IMR-90 (cell line): ENCODE data around the gene IL18R1. TPM values are rescaled to one million over a fixed set of nuclear protein-coding genes. Genes with fewer than 3 reads are reported as not detected.

Experiments
- ATAC-seq: fragments of 200-7000 bp; cut with Tn5 transposase; 2 replicates; pipeline ENCODE4 v1.9.1; 2020; ENCODE audit warnings: low read depth, mild to moderate bottlenecking, moderate library complexity
- BruUV-seq: library from RNA; stranded (reverse); fragments of 400-500 nt; replicated peaks from 2 replicates; lab custom pipeline; 2021; lab: Mats Ljungman, UMichigan
- CTCF ChIA-PET: fragments of 300-600 bp; formaldehyde crosslinking; extraction: SDS; loops from one replicate; lab custom pipeline; 2021; ENCODE audit warnings: antibody characterized with exemption; lab: Yijun Ruan, JAX
- POLR2A ChIA-PET: fragments of 300-600 bp; sonication (Branson Sonifier 250); formaldehyde crosslinking; loops from one replicate; lab custom pipeline; 2022; ENCODE audit warnings: antibody characterized with exemption; ENCODE audit not compliant: unreplicated experiment; lab: Charles Lee
- DNase-seq: peaks from one replicate; pipeline ENCODE4 v3.0.0; 2013
- H2AFZ ChIP-seq: replicated peaks from 2 replicates; pipeline ENCODE3; 2013; ENCODE audit warnings: low read length, mild to moderate bottlenecking; ENCODE audit not compliant: poor library complexity
- H2AK5ac ChIP-seq: 2 replicates; pipeline ENCODE4 v1.6.1; 2013; ENCODE audit warnings: low read depth, low read length, inconsistent platforms
- H2AK9ac ChIP-seq: replicated peaks from 2 replicates; pipeline ENCODE3; 2013; ENCODE audit warnings: mild to moderate bottlenecking, low read depth, low read length, moderate library complexity; ENCODE audit not compliant: poor library complexity
- H2BK120ac ChIP-seq: 2 replicates; pipeline ENCODE4 v1.6.1; 2013; ENCODE audit warnings: low read depth, low read length, inconsistent platforms
- H2BK15ac ChIP-seq: 3 replicates; pipeline ENCODE4 v1.6.1; 2013; ENCODE audit warnings: low read depth, low read length, inconsistent platforms
- H2BK20ac ChIP-seq: 2 replicates; pipeline ENCODE4 v1.6.1; 2013; ENCODE audit warnings: low read depth, mild to moderate bottlenecking, inconsistent platforms, low read length, moderate library complexity
- H2BK5ac ChIP-seq: 2 replicates; pipeline ENCODE4 v1.6.1; 2013; ENCODE audit warnings: mild to moderate bottlenecking, low read depth, low read length, inconsistent platforms; ENCODE audit not compliant: poor library complexity, severe bottlenecking
- H3K14ac ChIP-seq: replicated peaks from 2 replicates; pipeline ENCODE4 v1.6.1; 2013; ENCODE audit warnings: low read depth, low read length, inconsistent platforms
- H3K18ac ChIP-seq: 2 replicates; pipeline ENCODE4 v1.6.1; 2013; ENCODE audit warnings: low read depth, low read length, control low read depth
- H3K23ac ChIP-seq: 2 replicates; pipeline ENCODE4 v1.6.1; 2013; ENCODE audit warnings: low read depth, low read length, inconsistent platforms
- H3K27ac ChIP-seq: 2 replicates; pipeline ENCODE4 v1.5.1; 2013; ENCODE audit warnings: mild to moderate bottlenecking, control low read depth, low read length; ENCODE audit not compliant: insufficient read depth
- H3K27me3 ChIP-seq: 2 replicates; pipeline ENCODE4 v1.6.1; 2013; ENCODE audit warnings: low read length; ENCODE audit not compliant: control insufficient read depth, insufficient read depth
- H3K36me3 ChIP-seq: 2 replicates; pipeline ENCODE4 v1.6.1; 2013; ENCODE audit warnings: low read length, mixed read lengths; ENCODE audit not compliant: control insufficient read depth, insufficient read depth
- H3K4ac ChIP-seq: 2 replicates; pipeline ENCODE4 v1.6.1; 2013; ENCODE audit warnings: low read depth, low read length, inconsistent platforms
- H3K4me1 ChIP-seq: 2 replicates; pipeline ENCODE4 v1.6.1; 2013; ENCODE audit warnings: low read length, mixed read lengths; ENCODE audit not compliant: control insufficient read depth, insufficient read depth
- H3K4me2 ChIP-seq: 2 replicates; pipeline ENCODE4 v1.6.1; 2013; ENCODE audit warnings: low read depth, mild to moderate bottlenecking, control low read depth, low read length, moderate library complexity
- H3K4me3 ChIP-seq: 2 replicates; pipeline ENCODE4 v1.5.1; 2013; ENCODE audit warnings: low read depth, mild to moderate bottlenecking, control low read depth, low read length, moderate library complexity; ENCODE audit not compliant: insufficient read depth
- H3K56ac ChIP-seq: 2 replicates; pipeline ENCODE4 v1.6.1; 2013; ENCODE audit warnings: low read length, inconsistent platforms; ENCODE audit not compliant: insufficient read depth; ENCODE audit errors: extremely low read depth
- H3K79me1 ChIP-seq, 2 experiments: 2 replicates each; pipeline ENCODE4 v1.6.1; 2013; ENCODE audit warnings: low read length in 2 of 2, inconsistent platforms in 1 of 2, low read depth in 1 of 2
- H3K9ac ChIP-seq: 2 replicates; pipeline ENCODE4 v1.6.1; 2013; ENCODE audit warnings: low read depth, low read length, control low read depth
- H3K9me1 ChIP-seq: 2 replicates; pipeline ENCODE4 v1.6.1; 2013; ENCODE audit warnings: low read length, inconsistent platforms; ENCODE audit not compliant: insufficient read depth
- H3K9me3 ChIP-seq: 2 replicates; pipeline ENCODE4 v1.6.1; 2013; ENCODE audit warnings: low read length; ENCODE audit not compliant: control insufficient read depth, insufficient read depth
- H4K20me1 ChIP-seq: 2 replicates; pipeline ENCODE4 v1.6.1; 2013; ENCODE audit warnings: low read length, inconsistent platforms; ENCODE audit not compliant: insufficient read depth
- H4K5ac ChIP-seq: 2 replicates; pipeline ENCODE4 v1.6.1; 2013; ENCODE audit warnings: mild to moderate bottlenecking, low read depth, low read length, control low read depth
- H4K8ac ChIP-seq, 2 experiments: 2 replicates each; pipeline ENCODE4 v1.6.1; 2013; ENCODE audit warnings: low read depth in 2 of 2, low read length in 2 of 2, control low read depth in 1 of 2, inconsistent platforms in 1 of 2
- H4K91ac ChIP-seq: 2 replicates; pipeline ENCODE4 v1.6.1; 2013; ENCODE audit warnings: low read depth, low read length, inconsistent platforms; ENCODE audit not compliant: insufficient read depth
- RFX5 ChIP-seq: IDR thresholded peaks from 2 replicates; pipeline ENCODE4 v1.8.0; 2012; ENCODE audit warnings: low read depth, mild to moderate bottlenecking, low read length, moderate library complexity
- WGBS, 2 experiments: methylation state at CpG; one replicate each; pipeline versions ENCODE4 v1.1.5 to v1.1.7; 2013; ENCODE audit warnings: missing lambda C conversion rate in 2 of 2; ENCODE audit not compliant: insufficient read length in 1 of 2; ENCODE audit errors: extremely low coverage in 2 of 2; 5-methylcytosine and 5-hydroxymethylcytosine counted together
- dilution Hi-C: fragments of 300-500 bp; cut with HindIII; formaldehyde crosslinking; loops from one replicate; pipeline ENCODE4 v1.14.3; 2018; ENCODE audit warnings: low sequenced_read_pairs; ENCODE audit not compliant: unreplicated experiment
- in situ Hi-C: fragments of 300-500 bp; cut with MboI; formaldehyde crosslinking; loops from 3 replicates; pipeline ENCODE4 v1.14.3; 2019; ENCODE audit warnings: low sequenced_read_pairs, inconsistent platforms, mixed read lengths
- intact Hi-C: fragments of 100-400 bp; cut with micrococcal nuclease; formaldehyde crosslinking; loops from 2 replicates; pipeline ENCODE4 v1.10.0; 2022
- polyA plus RNA-seq, 3 experiments: library from polyadenylated mRNA; depleted of rRNA; stranded (reverse); fragments of >200 nt; gene quantifications; 2 replicates each; pipeline ENCODE4 v1.2.3, GENCODE V29; 2012; ENCODE audit warnings: low replicate concordance in 1 of 3
- total RNA-seq: library from RNA; depleted of rRNA; stranded (reverse); fragments of >200 nt; gene quantifications from 2 replicates; pipeline ENCODE4 v1.2.3, GENCODE V29; 2012
- TF ChIP-seq, protein P1 (sequence below): conservative IDR thresholded peaks from 2 replicates; pipeline ENCODE4 v1.5.1; 2012; ENCODE audit warnings: mild to moderate bottlenecking, low read depth, low read length, improper control_type of control experiment

The IL18R1 gene
- total and polyA plus RNA-seq, 2 of the 4 experiments (the other 2 are of a cell fraction): 0.18 to 0.24 TPM

DNA sequence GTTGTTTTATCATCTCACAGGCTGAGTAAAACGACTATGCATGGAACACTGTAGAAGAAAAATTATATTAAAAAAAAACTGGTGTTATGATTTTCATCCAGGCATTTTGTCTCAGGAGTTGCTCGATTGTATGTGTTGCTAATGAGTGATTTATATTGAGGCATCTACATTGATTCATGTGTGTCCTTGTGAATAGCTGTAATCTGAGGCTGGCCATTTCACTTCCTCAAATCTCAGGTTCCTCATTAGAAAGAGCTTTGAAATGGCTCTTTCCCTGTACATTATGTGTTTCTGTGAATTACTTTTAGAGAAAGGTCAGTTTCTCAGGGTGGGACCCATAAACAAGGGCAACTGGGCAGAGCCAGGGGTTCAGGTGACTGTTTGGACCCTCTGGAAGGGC, 2.3 kb downstream of the IL18R1 start:
- no peak overlapping the region for H2BK15ac ChIP-seq
- no peaks in the 10 kb centered on the region for H3K36me3 ChIP-seq
- dilution Hi-C loops: no loop called here
- no peaks in the 10 kb centered on the region for H3K9me1 ChIP-seq
- H3K27ac ChIP-seq: no peak overlapping the region
- TF ChIP-seq RFX5: no peak
- TF ChIP-seq, protein P1, sequence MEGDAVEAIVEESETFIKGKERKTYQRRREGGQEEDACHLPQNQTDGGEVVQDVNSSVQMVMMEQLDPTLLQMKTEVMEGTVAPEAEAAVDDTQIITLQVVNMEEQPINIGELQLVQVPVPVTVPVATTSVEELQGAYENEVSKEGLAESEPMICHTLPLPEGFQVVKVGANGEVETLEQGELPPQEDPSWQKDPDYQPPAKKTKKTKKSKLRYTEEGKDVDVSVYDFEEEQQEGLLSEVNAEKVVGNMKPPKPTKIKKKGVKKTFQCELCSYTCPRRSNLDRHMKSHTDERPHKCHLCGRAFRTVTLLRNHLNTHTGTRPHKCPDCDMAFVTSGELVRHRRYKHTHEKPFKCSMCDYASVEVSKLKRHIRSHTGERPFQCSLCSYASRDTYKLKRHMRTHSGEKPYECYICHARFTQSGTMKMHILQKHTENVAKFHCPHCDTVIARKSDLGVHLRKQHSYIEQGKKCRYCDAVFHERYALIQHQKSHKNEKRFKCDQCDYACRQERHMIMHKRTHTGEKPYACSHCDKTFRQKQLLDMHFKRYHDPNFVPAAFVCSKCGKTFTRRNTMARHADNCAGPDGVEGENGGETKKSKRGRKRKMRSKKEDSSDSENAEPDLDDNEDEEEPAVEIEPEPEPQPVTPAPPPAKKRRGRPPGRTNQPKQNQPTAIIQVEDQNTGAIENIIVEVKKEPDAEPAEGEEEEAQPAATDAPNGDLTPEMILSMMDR: no peak
- no peak overlapping the region for H2BK120ac ChIP-seq
- H3K4ac ChIP-seq: no peak overlapping the region
- H2BK5ac ChIP-seq: no peak overlapping the region
- H3K4me2 ChIP-seq: no peak overlapping the region
- no peak overlapping the region for H2AFZ ChIP-seq
- no peak overlapping the region for H2AK9ac ChIP-seq
- H3K56ac ChIP-seq: no peak overlapping the region
- H3K14ac ChIP-seq: no peak overlapping the region
- H4K8ac ChIP-seq: no peak overlapping the region
- no peaks in the 10 kb centered on the region for H3K9me3 ChIP-seq
- peaks cover 1% of the 10 kb centered on the region; the same call in 1 of the 2 replicates for H3K4me1 ChIP-seq
- ChIA-PET CTCF (interaction anchor here (0.7 kb wide), 1 partner anchor 340 kb away, joined by 3 read pairs; no protein-coding TSS in a partner anchor), POLR2A (no interaction called here)
- intact Hi-C loops: loop anchor here (5.0 to 10.0 kb wide), 3 partner anchors 193 to 473 kb away; no protein-coding TSS in a partner anchor
- no peak overlapping the region for H4K5ac ChIP-seq
- no peak overlapping the region for H3K4me3 ChIP-seq
- no peaks in the 10 kb centered on the region for H4K20me1 ChIP-seq
- in situ Hi-C loops: loop anchor here (5.0 kb wide), 1 partner anchor 106 kb away; no protein-coding TSS in a partner anchor
- H3K23ac ChIP-seq: no peak overlapping the region
- DNase-seq (no peak), ATAC-seq (no peak)
- H3K27me3 ChIP-seq: no peaks in the 10 kb centered on the region
- no peaks in the 10 kb centered on the region for H3K79me1 ChIP-seq
- no CpG with 5 or more reads among the region's 2 CpGs for WGBS, 2 experiments
- no peak overlapping the region for H2BK20ac ChIP-seq
- H2AK5ac ChIP-seq: no peak overlapping the region
- H3K9ac ChIP-seq: no peak overlapping the region
- no peak overlapping the region for H4K91ac ChIP-seq
- no TSS peak for BruUV-seq
- no peak overlapping the region for H3K18ac ChIP-seq
